GM21529 (cell line): ENCODE measurements around the gene F2R.
"Not testable (repeated sequence)": the region's sequence is repeated elsewhere in the genome, so short reads cannot be mapped to it uniquely, and the experiment has no call there.

Experiments
- ATAC-seq: cut with Tn5 transposase; IDR thresholded peaks from one replicate; pipeline ENCODE4 v1.9.1; 2021; ENCODE audit not compliant: unreplicated experiment

F2R gene

DNA sequence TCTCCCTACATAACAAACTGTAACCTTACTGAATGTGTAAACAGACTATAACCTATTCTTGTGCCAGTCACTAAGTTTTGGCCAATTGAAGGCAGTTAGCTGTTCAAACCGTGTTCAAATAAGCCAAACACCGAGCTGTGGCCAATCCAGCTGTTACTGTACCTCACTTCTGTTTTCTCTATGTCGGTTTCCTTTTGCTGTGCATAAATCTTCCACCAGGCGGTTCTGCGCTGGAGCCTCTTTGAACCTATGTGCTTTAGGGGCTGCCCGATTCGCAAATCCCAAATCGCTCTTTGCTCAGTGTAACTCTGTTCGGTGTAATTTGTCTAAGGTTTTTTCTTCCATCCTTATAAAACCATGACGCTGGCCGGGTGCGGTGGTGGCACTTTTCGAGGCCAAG, 31.8 kb downstream of the F2R start:
- ATAC-seq, result no peak

DNA sequence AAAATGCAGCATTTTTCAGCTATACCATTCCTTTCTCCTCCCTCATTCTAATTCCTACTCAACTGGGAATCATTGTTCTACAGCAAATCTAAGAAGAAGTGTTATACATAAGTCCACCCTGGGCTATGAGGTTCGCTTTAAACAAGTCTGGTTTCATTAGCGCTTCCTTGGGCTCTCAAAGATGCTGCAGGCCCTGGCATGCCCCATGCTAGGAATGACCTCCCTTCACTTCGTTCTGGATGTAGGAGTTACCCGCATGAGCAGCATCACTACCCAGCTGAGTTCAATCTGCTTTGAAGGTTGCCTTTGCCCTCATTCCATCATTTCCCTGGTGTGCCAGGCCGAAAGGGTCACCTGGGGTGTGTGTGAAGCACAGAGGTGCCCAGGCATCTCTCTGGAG, 35.4 kb downstream of the F2R start:
- no peak for ATAC-seq

DNA sequence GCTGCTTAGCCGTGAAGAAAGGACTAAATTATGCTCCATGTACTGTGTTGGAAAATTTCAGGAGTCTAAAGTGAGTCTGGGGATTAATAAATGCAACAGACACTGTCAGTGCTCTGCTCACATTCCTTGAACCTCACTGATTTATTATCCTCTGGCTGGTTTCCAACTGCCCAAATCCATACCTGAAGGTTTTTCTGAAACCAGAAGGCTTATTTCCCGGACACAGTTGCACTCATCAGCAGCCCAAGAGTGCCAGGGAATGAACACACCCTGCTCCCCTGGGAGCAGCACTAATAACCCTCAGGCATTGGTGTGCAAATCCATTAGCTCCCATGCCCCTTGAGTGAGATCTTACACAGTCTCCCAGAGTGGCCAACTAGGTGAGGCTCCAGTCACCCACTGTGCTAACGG, 38.7 kb downstream of the F2R start:
- ATAC-seq, result no peak

DNA sequence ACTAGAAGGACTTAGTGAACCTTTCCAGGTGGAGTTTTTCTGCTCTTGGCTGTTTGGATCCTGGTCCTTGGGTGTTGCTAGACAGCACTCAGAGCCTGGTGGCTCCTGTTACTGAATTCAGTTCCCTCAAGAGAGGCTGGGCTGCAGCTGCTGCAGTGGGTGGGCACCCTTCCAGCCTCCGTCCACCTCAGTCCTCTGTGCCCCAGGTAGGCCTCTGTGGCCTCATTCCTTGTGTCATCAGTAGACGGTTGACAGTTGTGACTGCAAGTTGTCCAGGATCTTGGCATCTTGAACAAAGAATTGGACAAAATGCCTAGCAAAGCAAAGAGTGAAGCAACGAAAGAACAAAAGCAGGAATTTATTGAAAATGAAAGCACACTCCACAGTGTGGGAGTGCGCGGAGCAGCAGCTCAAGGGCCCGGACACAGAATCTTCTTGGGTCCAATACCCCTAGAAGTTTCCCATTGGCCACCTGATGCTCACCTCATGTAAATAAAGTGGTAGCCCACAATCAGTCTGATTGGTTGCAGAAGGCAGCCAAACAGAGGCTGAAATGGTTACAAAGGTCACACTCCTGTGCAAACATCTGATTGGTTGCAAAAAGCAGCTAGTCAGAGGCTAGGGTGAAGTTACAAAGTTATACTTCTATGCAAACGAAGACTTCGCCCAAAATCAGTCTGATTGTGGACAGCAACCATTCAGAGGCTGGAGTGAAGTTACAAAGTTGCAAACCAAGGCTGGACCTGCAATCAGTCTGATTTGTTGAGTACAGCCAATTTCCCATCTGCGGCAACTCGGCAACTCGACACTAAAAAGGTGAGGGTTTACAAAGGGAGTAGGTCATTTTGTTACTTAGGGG, 40.1 kb downstream of the F2R start:
- ATAC-seq, result no peak

DNA sequence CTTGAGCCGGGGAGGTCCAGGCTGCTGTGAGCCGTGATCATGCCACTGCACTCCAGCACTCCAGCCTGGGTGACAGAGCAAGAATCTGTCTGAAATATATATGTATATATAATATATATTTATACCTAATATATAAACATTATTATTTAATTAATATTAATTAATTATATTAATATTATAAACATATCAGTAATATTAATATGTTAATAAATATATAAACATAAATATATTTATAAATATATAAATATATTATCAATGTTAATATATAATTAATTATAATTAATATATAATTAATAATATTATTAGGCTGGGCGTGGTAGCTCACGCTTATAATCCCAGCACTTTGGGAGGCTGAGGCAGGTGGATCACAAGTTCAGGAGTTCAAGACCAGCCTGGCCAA, 41.1 kb downstream of the F2R start:
- ATAC-seq, result no peak

DNA sequence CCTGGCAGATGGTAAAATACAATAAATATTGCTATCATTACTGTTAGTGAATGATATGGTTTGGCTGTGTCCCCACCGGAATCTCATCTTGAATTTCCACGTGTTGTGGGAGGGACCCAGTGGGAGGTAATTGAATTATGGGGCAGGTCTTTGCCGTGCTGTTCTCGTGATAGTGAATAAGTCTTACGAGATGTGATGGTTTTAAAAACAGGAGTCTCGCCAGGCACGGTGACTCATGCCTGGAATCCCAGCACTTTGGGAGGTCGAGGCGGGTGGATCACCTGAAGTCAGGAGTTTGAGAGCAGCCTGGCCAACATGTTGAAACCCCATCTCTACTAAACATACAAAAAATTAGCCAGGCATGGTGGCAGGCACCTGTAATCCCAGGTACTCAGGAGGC, 45.2 kb downstream of the F2R start:
- ATAC-seq, result not testable (repeated sequence)

DNA sequence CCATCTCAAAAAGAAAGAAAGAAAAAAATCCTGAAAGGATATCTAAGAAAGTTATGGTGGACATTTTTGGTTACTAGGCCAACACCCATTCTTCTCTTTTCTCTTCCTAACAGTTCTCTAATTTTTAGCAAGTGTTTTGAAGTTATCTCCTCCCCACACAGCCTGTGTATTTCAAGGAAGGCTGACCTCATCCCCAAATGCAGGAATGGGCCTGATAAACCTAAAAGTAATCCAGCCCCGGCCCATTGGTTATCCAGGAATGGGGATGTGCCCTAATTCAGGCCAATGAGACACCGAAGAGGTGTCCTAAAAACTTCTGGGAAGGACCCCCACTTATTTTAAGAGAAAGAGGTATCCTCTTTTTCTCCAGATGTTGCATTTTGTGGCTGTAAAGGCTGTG, 46.6 kb downstream of the F2R start:
- ATAC-seq, result no peak

DNA sequence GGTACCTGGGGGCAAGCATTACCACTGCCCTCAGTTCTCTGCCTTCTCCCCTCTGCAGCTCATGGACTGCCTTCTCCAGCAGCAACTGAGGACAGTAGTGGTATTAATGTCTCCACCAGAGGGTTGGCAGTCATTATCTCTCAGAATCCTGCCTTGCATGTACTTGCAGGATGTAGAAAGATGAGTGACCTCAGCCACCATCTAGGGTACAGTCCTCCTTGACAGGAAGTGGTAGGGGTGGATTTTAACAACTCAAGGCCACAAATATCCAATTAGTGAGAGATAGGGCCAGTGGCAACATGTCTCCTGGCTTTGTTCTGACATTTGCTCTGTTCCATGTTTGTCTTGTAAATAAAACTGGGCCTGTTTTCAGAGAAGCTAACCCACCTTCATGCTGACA, 47.2 kb downstream of the F2R start:
- no peak for ATAC-seq

DNA sequence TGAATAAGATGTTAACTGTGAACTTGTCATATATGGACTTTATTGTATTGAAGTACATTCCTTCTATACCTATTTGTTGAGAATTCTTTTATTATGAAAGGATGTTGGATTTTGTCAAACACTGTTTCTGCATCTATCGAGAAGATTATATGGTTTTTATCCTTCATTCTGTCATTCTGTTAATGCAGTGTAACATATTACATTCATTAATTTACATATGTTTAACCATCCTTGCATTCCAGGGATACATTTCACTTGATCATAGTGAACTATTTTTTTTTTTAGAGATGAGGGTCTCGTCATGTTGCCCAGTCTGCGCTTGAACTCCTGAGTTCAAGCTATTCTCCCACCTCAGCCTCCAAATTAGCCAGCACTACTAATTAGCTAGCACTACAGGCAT, 48.4 kb downstream of the F2R start:
- ATAC-seq, result no peak

DNA sequence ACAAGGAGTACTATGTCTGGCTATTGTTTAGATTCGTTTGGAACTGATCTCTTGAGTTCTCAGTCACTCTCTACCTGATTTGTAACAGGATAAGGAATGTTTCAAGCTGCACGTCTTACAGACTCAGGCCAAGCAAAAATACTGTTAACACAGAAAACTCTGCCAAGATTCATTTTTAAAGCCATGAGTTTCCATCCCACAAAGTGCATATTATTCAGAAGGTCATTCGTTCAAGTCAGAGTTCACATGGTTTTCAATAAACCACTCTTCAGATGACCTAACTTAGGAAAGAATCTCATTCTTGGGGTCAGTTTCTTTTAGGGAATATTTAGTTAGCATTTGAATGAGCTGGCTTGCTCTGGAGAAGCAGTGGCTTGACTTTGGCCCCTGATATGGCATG, 49.3 kb downstream of the F2R start:
- no peak for ATAC-seq

DNA sequence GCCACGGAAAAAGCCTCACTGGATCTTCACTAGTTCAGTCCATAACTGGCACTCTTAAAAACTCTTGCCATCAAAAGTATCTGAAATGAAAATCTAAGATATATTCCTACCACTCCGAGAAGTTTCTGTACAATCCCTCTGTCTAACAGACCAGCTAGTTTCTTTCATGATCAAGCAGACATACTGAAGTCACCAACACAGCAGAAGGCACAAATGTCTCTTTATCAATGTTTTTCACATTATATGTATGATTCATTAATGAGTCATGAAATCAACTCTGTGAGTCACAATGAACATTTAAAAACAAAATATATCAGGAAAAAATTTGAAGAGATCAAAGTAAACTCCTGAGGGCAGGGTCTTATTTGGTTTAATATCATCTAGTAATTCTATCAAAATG, 50.8 kb downstream of the F2R start:
- ATAC-seq, result no peak

DNA sequence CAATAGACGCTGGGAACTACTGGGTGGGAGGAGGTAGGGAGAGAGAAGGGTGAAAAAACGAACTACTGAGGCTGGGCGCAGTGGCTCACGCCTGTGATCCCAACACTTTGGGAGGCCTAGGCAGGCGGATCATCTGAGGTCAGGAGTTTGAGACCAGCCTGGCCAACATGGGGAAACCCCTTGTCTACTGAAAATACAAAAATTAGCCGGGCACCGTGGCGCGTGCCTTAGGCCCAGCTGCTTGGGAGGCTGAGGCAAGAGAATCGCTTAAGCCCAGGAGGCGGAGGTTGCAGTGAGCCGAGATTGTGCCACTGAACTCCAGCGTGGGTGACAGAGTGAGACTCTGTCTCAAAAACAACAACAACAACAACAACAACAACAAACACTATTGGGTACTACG, 55.1 kb downstream of the F2R start:
- ATAC-seq, result not testable (repeated sequence)

DNA sequence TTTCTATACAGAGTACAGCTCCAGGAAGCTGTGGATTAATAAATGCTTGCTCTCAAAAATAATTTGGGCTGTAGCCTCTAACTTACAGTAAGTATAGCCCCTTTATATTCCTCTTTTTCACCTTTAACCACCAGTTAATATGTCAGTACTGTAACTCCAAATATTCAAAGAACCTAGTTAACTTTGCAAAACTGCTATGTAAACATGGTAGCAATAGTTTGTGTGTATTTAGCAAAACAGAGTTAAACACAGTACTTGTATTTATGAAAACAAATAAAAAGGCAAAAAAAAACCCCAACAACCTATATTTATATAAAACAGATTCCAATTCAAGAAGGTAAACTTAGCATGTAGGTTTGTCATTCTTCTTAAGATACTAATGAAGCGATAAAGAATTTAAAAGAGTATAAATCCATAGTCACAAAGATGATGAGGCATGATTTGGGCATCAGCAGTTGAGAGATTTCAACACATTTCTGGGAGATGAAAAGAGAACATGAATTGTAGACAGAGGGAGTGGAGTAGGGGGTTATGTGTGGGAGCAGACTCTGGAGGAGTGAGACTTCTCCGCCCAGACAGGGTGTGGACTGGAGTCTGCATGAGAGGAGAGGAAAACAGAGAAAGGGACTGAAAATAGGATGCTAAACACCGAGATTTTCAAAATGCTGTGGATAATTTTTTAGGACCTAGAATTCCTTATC, 55.9 kb downstream of the F2R start:
- ATAC-seq, result no peak

DNA sequence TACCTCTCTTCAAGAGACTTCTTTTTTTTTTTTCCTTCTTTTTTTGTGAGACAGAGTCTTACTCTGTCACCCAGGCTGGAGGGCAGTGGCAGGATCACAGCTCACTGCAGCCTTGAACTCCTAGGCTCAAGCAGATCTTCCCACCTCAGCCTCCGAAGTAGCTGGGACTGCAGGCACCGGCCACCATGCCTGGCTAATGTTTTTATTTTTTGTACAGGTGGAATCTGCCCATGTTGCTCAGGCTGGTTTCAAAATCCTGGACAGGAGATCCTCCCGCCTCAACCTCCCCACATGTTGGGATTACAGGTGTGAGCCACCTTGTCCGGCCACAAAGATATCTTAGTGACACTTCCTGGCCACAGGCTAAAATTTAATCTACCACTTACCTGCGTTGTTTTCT, 60.0 kb downstream of the F2R start:
- no peak for ATAC-seq

DNA sequence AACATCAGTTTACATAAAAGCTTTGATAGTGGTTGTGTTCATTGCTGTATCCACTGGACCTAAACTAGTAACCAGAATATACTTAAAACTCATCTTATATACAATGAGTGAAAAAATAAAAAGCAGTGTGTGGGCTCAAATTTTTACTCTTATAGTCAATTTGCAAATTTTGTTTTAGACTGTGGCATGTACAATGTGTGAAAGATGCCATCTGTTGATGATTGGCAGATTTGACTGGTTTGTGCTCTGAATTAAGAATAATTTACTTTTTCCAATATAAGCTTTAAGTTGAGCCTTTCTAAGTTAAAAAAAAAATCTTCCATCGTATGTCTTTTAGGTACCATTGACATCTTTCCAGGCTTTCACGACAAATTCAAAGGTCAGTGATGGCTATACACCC, 60.5 kb downstream of the F2R start:
- no peak for ATAC-seq

DNA sequence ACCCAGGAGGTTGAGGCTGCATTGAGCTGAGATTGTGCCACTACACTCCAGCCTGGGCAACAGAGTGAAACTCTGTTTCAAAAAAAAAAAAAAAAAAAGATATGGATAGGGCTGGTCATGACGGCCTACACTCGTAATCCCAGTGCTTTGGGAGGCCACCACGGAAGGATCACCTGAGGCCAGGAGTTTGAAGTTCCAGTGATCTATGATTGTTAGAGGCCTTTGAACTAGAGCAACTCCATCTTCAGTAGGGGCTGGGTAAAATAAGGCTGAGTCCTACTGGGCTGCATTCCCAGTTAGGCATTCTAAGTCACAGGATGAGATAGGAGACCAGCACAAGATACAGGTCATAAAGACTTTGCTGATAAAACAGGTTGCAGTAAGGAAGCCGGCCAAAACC, 64.7 kb downstream of the F2R start:
- ATAC-seq, result not testable (repeated sequence)

DNA sequence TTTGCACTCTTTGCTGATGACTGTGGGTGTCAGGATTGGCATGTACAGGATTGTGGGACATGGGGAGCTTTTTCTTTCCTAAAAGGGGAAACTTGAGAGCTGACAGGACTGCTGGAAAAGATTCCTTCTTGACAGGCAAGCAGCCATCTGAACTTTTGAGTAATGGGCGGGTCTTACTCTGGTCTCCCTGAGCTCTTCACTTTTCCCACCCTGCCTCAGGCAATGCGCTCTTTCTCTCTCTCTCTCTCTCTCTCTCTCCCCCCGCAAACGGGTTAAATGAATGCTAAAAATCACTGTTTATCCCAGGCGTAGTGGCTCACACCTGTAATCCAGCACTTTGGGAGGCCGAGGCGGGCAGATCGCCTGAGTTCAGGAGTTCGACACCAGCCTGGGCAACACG, 65.8 kb downstream of the F2R start:
- no peak for ATAC-seq

DNA sequence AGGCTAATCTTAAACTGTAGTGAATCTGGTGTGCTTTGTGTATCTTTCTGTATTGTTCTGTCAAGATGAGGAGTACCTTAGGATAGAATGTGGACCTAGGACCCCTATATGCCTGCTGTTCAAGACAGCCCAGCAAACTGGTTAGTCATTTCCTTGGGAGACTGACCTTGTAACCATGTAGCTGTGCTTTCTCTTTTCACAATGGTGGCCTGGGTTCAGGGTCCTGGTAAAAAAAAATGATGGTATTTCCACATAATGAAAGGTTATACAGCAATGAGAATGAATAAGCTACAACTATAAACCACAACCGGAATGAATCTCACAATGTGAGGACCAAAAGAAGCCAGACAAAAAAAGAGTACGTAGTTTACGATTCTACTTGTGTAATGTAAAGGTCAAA, 66.5 kb downstream of the F2R start:
- ATAC-seq, result no peak
